SK-N-SH (cell line): ENCODE results near the gene UBXN1. TPM values are rescaled to one million over a fixed set of nuclear protein-coding genes. Genes with fewer than 3 reads are reported as not detected.

Experiments
- CTCF ChIA-PET: fragments of 300-600, 350-600 bp; formaldehyde crosslinking; extraction: SDS; loops from one replicate; lab custom pipeline; 2021; lab: Yijun Ruan, JAX
- POLR2A ChIA-PET: fragments of 350-600 bp; sonication (Branson Sonifier 250); formaldehyde crosslinking; extraction: SDS; loops from one replicate; lab custom pipeline; 2020; ENCODE audit warnings: antibody characterized with exemption, inconsistent platforms; lab: Yijun Ruan, JAX
- DNase-seq: peaks from one replicate; pipeline ENCODE4 v3.0.0; 2012
- H2AFZ ChIP-seq: fragments of 200-600 bp; sonication (generic); 2 replicates; pipeline ENCODE4 v1.8.1; 2016; ENCODE audit warnings: antibody characterized with exemption, mild to moderate bottlenecking, low read depth
- H3F3A ChIP-seq: fragments of 200-600 bp; sonication (generic); replicated peaks from 2 replicates; pipeline ENCODE3; 2016; ENCODE audit warnings: antibody characterized with exemption, mild to moderate bottlenecking; ENCODE audit not compliant: insufficient read depth
- H3K27ac ChIP-seq, 2 experiments: fragments of 200-500 bp in 1 of 2; fragments of 200-600 bp in 1 of 2; sonication (Bioruptor generic) in 1 of 2; sonication (generic), shearing (Covaris generic) in 1 of 2; 2 replicates each; pipeline versions ENCODE4 v1.5.1 to v1.6.1; 2014 to 2016; ENCODE audit warnings: low read depth in 2 of 2, inconsistent platforms in 1 of 2, low read length in 1 of 2, mild to moderate bottlenecking in 1 of 2, mixed read lengths in 1 of 2
- H3K27me3 ChIP-seq: fragments of 200-600 bp; sonication (generic), shearing (Covaris generic); 2 replicates; pipeline ENCODE4 v1.6.1; 2016; ENCODE audit warnings: mixed run types; ENCODE audit not compliant: insufficient read depth
- H3K36me3 ChIP-seq, 2 experiments: fragments of 200-500 bp in 1 of 2; fragments of 200-600 bp in 1 of 2; sonication (Bioruptor generic) in 1 of 2; sonication (generic) in 1 of 2; replicated peaks in 1 of 2; 2 replicates each; pipeline versions ENCODE3 to v1.5.1; 2014 to 2016; ENCODE audit warnings: low read length in 1 of 2, mild to moderate bottlenecking in 1 of 2; ENCODE audit not compliant: insufficient read depth in 2 of 2, control insufficient read depth in 1 of 2
- H3K4me1 ChIP-seq, 2 experiments: fragments of 200-500 bp in 1 of 2; fragments of 200-600 bp in 1 of 2; sonication (Bioruptor generic) in 1 of 2; sonication (generic), shearing (Covaris generic) in 1 of 2; 2 replicates each; pipeline versions ENCODE4 v1.5.1 to v1.6.1; 2014 to 2016; ENCODE audit warnings: low read depth in 1 of 2, low read length in 1 of 2, mixed run types in 1 of 2; ENCODE audit not compliant: insufficient read depth in 2 of 2, control insufficient read depth in 1 of 2
- H3K4me2 ChIP-seq: fragments of 200-600 bp; sonication (generic), shearing (Covaris generic); 2 replicates; pipeline ENCODE4 v1.6.1; 2017; ENCODE audit warnings: mixed run types
- H3K4me3 ChIP-seq, 2 experiments: fragments of 200-500 bp in 1 of 2; fragments of 200-600 bp in 1 of 2; sonication (Bioruptor generic) in 1 of 2; sonication (generic), shearing (Covaris generic) in 1 of 2; 2 replicates each; pipeline versions ENCODE4 v1.5.1 to v1.8.1; 2014 to 2016; ENCODE audit warnings: low read depth in 2 of 2, inconsistent platforms in 1 of 2, low read length in 1 of 2, mild to moderate bottlenecking in 1 of 2, mixed read lengths in 1 of 2, moderate library complexity in 1 of 2
- H3K79me2 ChIP-seq: fragments of 200-600 bp; sonication (generic); 2 replicates; pipeline ENCODE4 v1.8.1; 2017; ENCODE audit warnings: mild to moderate bottlenecking; ENCODE audit not compliant: insufficient read depth
- H3K9ac ChIP-seq: fragments of 200-600 bp; sonication (generic); 2 replicates; pipeline ENCODE4 v1.6.1; 2017; ENCODE audit warnings: mixed run types
- H3K9me2 ChIP-seq: fragments of 200-600 bp; sonication (generic); 2 replicates; pipeline ENCODE4 v1.6.1; 2017; ENCODE audit warnings: mixed run types
- H3K9me3 ChIP-seq: fragments of 200-600 bp; sonication (generic); 2 replicates; pipeline ENCODE4 v1.6.1; 2017; ENCODE audit warnings: mixed run types, mild to moderate bottlenecking, moderate library complexity
- H4K20me1 ChIP-seq: fragments of 200-600 bp; sonication (generic); 2 replicates; pipeline ENCODE4 v1.6.1; 2017; ENCODE audit warnings: mild to moderate bottlenecking, mixed run types; ENCODE audit not compliant: insufficient read depth
- ELF1 ChIP-seq: IDR thresholded peaks from 2 replicates; pipeline ENCODE4 v1.4.0; 2012
- EZH2phosphoT487 ChIP-seq: fragments of 200-600 bp; sonication (generic); IDR thresholded peaks from 2 replicates; pipeline ENCODE4 v1.6.1; 2017; ENCODE audit warnings: low read depth, mixed run types, mild to moderate bottlenecking, antibody characterized with exemption, moderate library complexity, borderline replicate concordance
- FOXJ3 ChIP-seq: sonication (generic); formaldehyde crosslinking; IDR thresholded peaks from 2 replicates; pipeline ENCODE4 v1.5.1; 2020; ENCODE audit warnings: mild to moderate bottlenecking, missing genetic modification reagents
- FOXM1 ChIP-seq: IDR thresholded peaks from 2 replicates; pipeline ENCODE4 v1.4.0; 2012; ENCODE audit warnings: low read depth, mild to moderate bottlenecking
- GABPA ChIP-seq: IDR thresholded peaks from 2 replicates; pipeline ENCODE4 v1.4.0; 2012; ENCODE audit warnings: low read depth, mild to moderate bottlenecking
- GATA2 ChIP-seq: sonication (generic); formaldehyde crosslinking; IDR thresholded peaks from 2 replicates; pipeline ENCODE4 v1.5.0; 2020; ENCODE audit warnings: mild to moderate bottlenecking, missing genetic modification reagents
- MXI1 ChIP-seq: IDR thresholded peaks from 2 replicates; pipeline ENCODE4 v1.6.1; 2012; ENCODE audit warnings: mild to moderate bottlenecking, low read depth, low read length, improper control_type of control experiment
- NFIC ChIP-seq: IDR thresholded peaks from 2 replicates; pipeline ENCODE4 v1.4.0; 2012; ENCODE audit warnings: borderline replicate concordance
- NRF1 ChIP-seq: IDR thresholded peaks from 2 replicates; pipeline ENCODE4 v1.6.1; 2012; ENCODE audit warnings: low read depth, mild to moderate bottlenecking, low read length
- POLR2AphosphoS5 ChIP-seq: IDR thresholded peaks from 2 replicates; pipeline ENCODE4 v1.6.1; 2012; ENCODE audit warnings: low read depth, low read length
- RCOR1 ChIP-seq: fragments of 150-350 bp; IDR thresholded peaks from 2 replicates; pipeline ENCODE4 v1.6.1; 2017; ENCODE audit warnings: antibody characterized with exemption, low read length
- RFX5 ChIP-seq: IDR thresholded peaks from 2 replicates; pipeline ENCODE4 v1.6.1; 2012; ENCODE audit warnings: mild to moderate bottlenecking, improper control_type of control experiment, low read length
- SIN3A ChIP-seq: IDR thresholded peaks from 2 replicates; pipeline ENCODE4 v1.6.1; 2012; ENCODE audit warnings: low read depth, mild to moderate bottlenecking, low read length, moderate library complexity, borderline replicate concordance
- TAF1 ChIP-seq: IDR thresholded peaks from 2 replicates; pipeline ENCODE4 v1.6.1; 2012; ENCODE audit warnings: low read depth, mild to moderate bottlenecking, low read length, moderate library complexity, borderline replicate concordance
- TEAD4 ChIP-seq: IDR thresholded peaks from 2 replicates; pipeline ENCODE4 v1.4.0; 2012; ENCODE audit warnings: mild to moderate bottlenecking, borderline replicate concordance; ENCODE audit not compliant: insufficient read depth
- WGBS: methylation state at CpG from one replicate; pipeline ENCODE4 v1.1.6; 2017; ENCODE audit warnings: low lambda C conversion rate; 5-methylcytosine and 5-hydroxymethylcytosine counted together
- polyA plus RNA-seq, 3 experiments: library from polyadenylated mRNA; depleted of rRNA; stranded (reverse); fragments of >200 nt; gene quantifications; 2 replicates each; pipeline ENCODE4 v1.2.3, GENCODE V29; 2012
- TF ChIP-seq, protein P1 (sequence below): fragments of 200-600 bp; sonication (generic); IDR thresholded peaks from 2 replicates; pipeline ENCODE4 v1.6.1; 2017; ENCODE audit warnings: antibody characterized with exemption, mild to moderate bottlenecking, moderate library complexity
- TF ChIP-seq, protein P2 (sequence below): IDR thresholded peaks from 2 replicates; pipeline ENCODE4; 2012
- TF ChIP-seq, protein P3 (sequence below): IDR thresholded peaks from 2 replicates; pipeline ENCODE4 v1.6.1; 2012; ENCODE audit warnings: mild to moderate bottlenecking, low read depth, low read length, moderate library complexity
- TF ChIP-seq, protein P4 (sequence below): IDR thresholded peaks from 2 replicates; pipeline ENCODE4 v1.4.0; 2012; ENCODE audit warnings: low read depth

Gene UBXN1
- polyA plus RNA-seq, 1 of the 3 experiments (the other 2 are of a cell fraction), result 256 TPM

DNA sequence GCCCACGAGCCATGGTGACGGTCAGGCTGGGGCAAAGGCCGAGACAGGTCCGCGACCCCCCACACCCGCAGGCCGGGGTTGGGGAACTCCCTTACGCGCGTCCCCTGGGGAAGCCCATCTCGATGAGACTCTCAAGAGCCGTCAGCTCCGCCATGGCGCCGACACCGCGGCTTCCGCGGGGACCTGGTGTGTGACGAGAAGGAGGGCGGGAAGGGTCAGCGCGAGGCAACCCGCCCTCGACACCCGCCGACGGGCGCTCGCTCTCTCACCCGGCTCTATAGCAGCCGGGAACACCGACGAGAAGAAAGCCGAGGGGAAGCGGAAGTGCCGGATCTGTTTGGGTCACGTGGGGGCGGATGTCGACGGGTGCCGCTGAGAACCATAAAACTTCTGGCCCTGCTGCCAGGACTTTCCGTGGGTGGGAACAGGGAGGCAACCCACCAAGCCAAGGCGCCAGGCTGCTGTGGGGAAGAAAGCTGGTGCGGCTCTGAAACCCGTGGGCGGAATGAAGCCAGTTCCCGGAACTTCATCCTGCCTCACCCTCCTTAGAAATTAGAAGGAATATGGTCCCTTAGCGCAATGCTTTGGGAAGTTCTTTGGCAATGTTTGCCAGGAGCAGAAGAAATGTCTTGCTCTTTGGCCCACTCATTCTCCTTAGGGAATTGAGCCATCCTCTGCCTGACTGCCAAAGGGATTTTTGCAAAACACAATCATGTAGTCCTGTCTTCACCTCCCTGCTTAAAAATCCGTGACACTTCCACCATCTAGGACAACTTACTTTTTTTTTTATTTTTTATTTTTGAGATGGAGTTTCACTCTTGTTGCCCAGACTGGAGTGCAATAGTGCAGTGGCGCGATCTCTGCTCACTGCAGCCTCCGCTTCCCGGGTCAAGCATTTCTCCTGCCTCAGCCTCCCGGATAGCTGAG, at the start of gene UBXN1 (continued):
- TF ChIP-seq, protein P1, sequence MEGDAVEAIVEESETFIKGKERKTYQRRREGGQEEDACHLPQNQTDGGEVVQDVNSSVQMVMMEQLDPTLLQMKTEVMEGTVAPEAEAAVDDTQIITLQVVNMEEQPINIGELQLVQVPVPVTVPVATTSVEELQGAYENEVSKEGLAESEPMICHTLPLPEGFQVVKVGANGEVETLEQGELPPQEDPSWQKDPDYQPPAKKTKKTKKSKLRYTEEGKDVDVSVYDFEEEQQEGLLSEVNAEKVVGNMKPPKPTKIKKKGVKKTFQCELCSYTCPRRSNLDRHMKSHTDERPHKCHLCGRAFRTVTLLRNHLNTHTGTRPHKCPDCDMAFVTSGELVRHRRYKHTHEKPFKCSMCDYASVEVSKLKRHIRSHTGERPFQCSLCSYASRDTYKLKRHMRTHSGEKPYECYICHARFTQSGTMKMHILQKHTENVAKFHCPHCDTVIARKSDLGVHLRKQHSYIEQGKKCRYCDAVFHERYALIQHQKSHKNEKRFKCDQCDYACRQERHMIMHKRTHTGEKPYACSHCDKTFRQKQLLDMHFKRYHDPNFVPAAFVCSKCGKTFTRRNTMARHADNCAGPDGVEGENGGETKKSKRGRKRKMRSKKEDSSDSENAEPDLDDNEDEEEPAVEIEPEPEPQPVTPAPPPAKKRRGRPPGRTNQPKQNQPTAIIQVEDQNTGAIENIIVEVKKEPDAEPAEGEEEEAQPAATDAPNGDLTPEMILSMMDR, result no peak
- TF ChIP-seq RFX5 (no peak), NFIC (peak; percentile 60), POLR2AphosphoS5 (peak; percentile 87), RCOR1 (peak; percentile 30; the same call in 1 of the 2 replicates), TEAD4 (no peak), GABPA (peak; percentile 95), TAF1 (peak; percentile 78; the same call in 1 of the 2 replicates), GATA2 (CRISPR knock-in tag) (no peak), FOXJ3 (CRISPR knock-in tag) (no peak), EZH2phosphoT487 (no peak), SIN3A (peak; percentile 69; the same call in 1 of the 2 replicates)
- TF ChIP-seq, protein P2, sequence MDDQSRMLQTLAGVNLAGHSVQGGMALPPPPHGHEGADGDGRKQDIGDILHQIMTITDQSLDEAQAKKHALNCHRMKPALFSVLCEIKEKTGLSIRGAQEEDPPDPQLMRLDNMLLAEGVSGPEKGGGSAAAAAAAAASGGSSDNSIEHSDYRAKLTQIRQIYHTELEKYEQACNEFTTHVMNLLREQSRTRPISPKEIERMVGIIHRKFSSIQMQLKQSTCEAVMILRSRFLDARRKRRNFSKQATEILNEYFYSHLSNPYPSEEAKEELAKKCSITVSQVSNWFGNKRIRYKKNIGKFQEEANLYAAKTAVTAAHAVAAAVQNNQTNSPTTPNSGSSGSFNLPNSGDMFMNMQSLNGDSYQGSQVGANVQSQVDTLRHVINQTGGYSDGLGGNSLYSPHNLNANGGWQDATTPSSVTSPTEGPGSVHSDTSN, result peak; percentile 17; the same call in 1 of the 2 replicates
- TF ChIP-seq, all 33 proteins: peak for 19

DNA sequence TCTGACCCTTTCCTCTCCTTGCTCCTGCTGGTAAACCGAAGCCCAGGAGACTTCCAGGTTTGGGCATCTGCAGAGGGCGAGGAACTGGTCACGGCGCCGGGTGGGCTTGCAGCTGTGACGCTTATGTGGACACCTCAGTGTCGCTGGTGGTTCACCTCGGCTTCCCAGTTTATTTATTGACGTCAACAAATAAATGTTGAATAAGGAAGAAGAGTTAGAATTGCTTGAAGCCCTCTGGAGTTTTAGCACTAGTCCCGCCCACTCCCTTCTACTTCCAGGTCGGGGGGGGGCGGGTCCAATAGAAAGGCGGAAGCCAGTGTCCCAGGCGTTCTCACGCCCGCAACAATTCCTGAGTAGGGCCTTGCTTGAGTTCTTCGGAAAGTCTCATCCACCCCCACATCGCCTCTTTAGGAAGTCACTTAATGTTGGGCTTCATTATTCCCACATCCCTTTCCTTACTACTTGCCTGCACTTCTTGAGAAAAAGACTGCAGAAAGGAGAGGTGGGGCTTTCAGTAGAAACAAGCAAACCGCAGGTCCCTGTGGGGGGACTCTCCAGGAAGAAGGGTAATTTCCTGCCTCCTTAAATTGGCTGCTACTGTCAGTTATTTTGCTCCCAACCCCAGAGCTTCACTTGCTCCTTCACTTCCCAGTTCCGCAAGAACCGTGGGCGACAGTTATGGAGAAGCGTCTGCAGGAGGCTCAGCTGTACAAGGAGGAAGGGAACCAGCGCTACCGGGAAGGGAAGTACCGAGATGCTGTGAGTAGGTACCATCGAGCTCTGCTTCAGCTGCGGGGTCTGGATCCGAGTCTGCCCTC, 49.5 kb upstream of the UBXN1 start, which contains the start of gene TTC9C:
Gene TTC9C (plus strand): TSS at position 316 of the 818 bp plus-strand sequence. CDS start 363 bp downstream, at position 679.
- under 1% methylated on average over 28 of the region's 29 CpGs for WGBS
- Histone ChIP-seq H3K9me3 (no peaks in the 10 kb centered on the region), H2AFZ (peak within 1 kb of the TSS; percentile 99), H3F3A (peaks cover 36% of the 10 kb centered on the region), H3K9me2 (no peaks in the 10 kb centered on the region), H3K4me1 (peaks cover 12 to 21% of the 10 kb centered on the region in 2 experiments; a peak in 3 of 4 replicates), H3K4me3 (peak within 1 kb of the TSS; percentile 89 to 92), H3K36me3 (peaks cover 22 to 27% of the 10 kb centered on the region in 2 experiments), H3K27me3 (no peaks in the 10 kb centered on the region), H3K27ac (peak within 1 kb of the TSS; percentile 99), H3K79me2 (peaks cover 84% of the 10 kb centered on the region), H3K4me2 (peak within 1 kb of the TSS; percentile 93), H3K9ac (peak within 1 kb of the TSS; percentile 88), H4K20me1 (peaks cover 33% of the 10 kb centered on the region)
- ChIA-PET POLR2A (interaction anchor here (0.6 to 4.1 kb wide), 10 partner anchors 19 to 140 kb away, joined by 3 to 33 read pairs (median 11); partner anchors contain the start of genes C11orf98, CSKMT, LBHD1 and TAF6L), CTCF (interaction anchor here (0.8 to 2.1 kb wide), 7 partner anchors 13 to 186 kb away, joined by 3 to 5 read pairs (median 4); partner anchors contain the start of gene POLR2G)
- TF ChIP-seq ELF1 (peak; percentile 91), GABPA (peak; percentile 92), NFIC (no peak), POLR2AphosphoS5 (peak; percentile 95), TAF1 (peak; percentile 55; the same call in 1 of the 2 replicates), NRF1 (no peak), FOXM1 (0 out of 2 replicates have a peak, but pooled peaks have one; percentile 3), MXI1 (peak; percentile 94)
- TF ChIP-seq, protein P3, sequence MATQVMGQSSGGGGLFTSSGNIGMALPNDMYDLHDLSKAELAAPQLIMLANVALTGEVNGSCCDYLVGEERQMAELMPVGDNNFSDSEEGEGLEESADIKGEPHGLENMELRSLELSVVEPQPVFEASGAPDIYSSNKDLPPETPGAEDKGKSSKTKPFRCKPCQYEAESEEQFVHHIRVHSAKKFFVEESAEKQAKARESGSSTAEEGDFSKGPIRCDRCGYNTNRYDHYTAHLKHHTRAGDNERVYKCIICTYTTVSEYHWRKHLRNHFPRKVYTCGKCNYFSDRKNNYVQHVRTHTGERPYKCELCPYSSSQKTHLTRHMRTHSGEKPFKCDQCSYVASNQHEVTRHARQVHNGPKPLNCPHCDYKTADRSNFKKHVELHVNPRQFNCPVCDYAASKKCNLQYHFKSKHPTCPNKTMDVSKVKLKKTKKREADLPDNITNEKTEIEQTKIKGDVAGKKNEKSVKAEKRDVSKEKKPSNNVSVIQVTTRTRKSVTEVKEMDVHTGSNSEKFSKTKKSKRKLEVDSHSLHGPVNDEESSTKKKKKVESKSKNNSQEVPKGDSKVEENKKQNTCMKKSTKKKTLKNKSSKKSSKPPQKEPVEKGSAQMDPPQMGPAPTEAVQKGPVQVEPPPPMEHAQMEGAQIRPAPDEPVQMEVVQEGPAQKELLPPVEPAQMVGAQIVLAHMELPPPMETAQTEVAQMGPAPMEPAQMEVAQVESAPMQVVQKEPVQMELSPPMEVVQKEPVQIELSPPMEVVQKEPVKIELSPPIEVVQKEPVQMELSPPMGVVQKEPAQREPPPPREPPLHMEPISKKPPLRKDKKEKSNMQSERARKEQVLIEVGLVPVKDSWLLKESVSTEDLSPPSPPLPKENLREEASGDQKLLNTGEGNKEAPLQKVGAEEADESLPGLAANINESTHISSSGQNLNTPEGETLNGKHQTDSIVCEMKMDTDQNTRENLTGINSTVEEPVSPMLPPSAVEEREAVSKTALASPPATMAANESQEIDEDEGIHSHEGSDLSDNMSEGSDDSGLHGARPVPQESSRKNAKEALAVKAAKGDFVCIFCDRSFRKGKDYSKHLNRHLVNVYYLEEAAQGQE, result 0 out of 2 replicates have a peak, but pooled peaks have one; percentile 6
- TF ChIP-seq, protein P4, sequence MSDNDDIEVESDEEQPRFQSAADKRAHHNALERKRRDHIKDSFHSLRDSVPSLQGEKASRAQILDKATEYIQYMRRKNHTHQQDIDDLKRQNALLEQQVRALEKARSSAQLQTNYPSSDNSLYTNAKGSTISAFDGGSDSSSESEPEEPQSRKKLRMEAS, result peak; percentile 75
- TF ChIP-seq, protein P2, result no peak
- DNase-seq, result peak; percentile 79
